Progenitor cell of endocrine pancreas (in vitro differentiated cells): ENCODE results near the gene RNLS. TPM values are rescaled to one million over a fixed set of nuclear protein-coding genes. Genes with fewer than 3 reads are reported as not detected.

Experiments
- DNase-seq: peaks from one replicate; pipeline ENCODE4 v3.0.0; 2021; ENCODE audit warnings: low spot score; ENCODE audit not compliant: unreplicated experiment
- H3K27ac Mint-ChIP-seq: 2 replicates; pipeline ENCODE4 v1.8.0; 2021; ENCODE audit warnings: mild to moderate bottlenecking, moderate library complexity, mixed read lengths
- H3K27me3 Mint-ChIP-seq: 2 replicates; pipeline ENCODE4 v1.8.0; 2021; ENCODE audit warnings: mixed read lengths
- H3K36me3 Mint-ChIP-seq: 2 replicates; pipeline ENCODE4 v1.8.0; 2022; ENCODE audit warnings: mixed read lengths; ENCODE audit not compliant: insufficient read depth
- H3K4me1 Mint-ChIP-seq: 2 replicates; pipeline ENCODE4 v1.8.0; 2021; ENCODE audit warnings: low read depth, mixed read lengths
- H3K4me3 Mint-ChIP-seq: 2 replicates; pipeline ENCODE4 v1.8.0; 2021; ENCODE audit warnings: low read depth, mild to moderate bottlenecking, moderate library complexity, mixed read lengths
- H3K9me3 Mint-ChIP-seq: 2 replicates; pipeline ENCODE4 v1.8.0; 2021; ENCODE audit warnings: low read depth, mixed read lengths
- CTCF ChIP-seq: fragments of 200-600 bp; sonication (generic); IDR thresholded peaks from one replicate; pipeline ENCODE4 v1.5.0; 2021; ENCODE audit warnings: antibody characterized with exemption, mild to moderate bottlenecking; ENCODE audit not compliant: unreplicated experiment
- total RNA-seq: library from RNA; stranded (reverse); gene quantifications from 2 replicates; pipeline ENCODE4 v1.2.1, GENCODE V29; 2021

RNLS gene
- total RNA-seq, 1 donor from 2014 or later, result 7.5 TPM

- no peak for DNase-seq
- Mint-ChIP-seq H3K4me3 (no peak overlapping the region), H3K9me3 (peaks cover 5% of the 10 kb centered on the region), H3K4me1 (no peaks in the 10 kb centered on the region), H3K27me3 (no peaks in the 10 kb centered on the region), H3K27ac (no peak overlapping the region), H3K36me3 (no peaks in the 10 kb centered on the region)
- no peak for TF ChIP-seq CTCF
Observed at GRCh38 chr10:88383276-88383675, 199.8 kb downstream of the RNLS start.

GRCh38 chr10:88382699-88383098 lies 200.4 kb downstream of the RNLS start:
- Mint-ChIP-seq H3K27ac (no peak overlapping the region), H3K4me3 (no peak overlapping the region), H3K4me1 (no peaks in the 10 kb centered on the region), H3K27me3 (no peaks in the 10 kb centered on the region), H3K9me3 (peaks cover 5% of the 10 kb centered on the region), H3K36me3 (no peaks in the 10 kb centered on the region)
- DNase-seq, result no peak
- TF ChIP-seq CTCF, result no peak

- Mint-ChIP-seq H3K4me1 (no peaks in the 10 kb centered on the region), H3K27me3 (peaks cover 5% of the 10 kb centered on the region), H3K4me3 (no peak overlapping the region), H3K27ac (no peak overlapping the region), H3K36me3 (no peaks in the 10 kb centered on the region), H3K9me3 (peaks cover 5% of the 10 kb centered on the region)
- no peak for DNase-seq
- no peak for TF ChIP-seq CTCF
Observed at GRCh38 chr10:88379575-88379974, 203.5 kb downstream of the RNLS start.

GRCh38 chr10:88377510-88377909 lies 205.6 kb downstream of the RNLS start:
- Mint-ChIP-seq H3K27ac (no peak overlapping the region), H3K27me3 (peaks cover 8% of the 10 kb centered on the region), H3K4me1 (peaks cover 4% of the 10 kb centered on the region), H3K9me3 (no peaks in the 10 kb centered on the region), H3K4me3 (no peak overlapping the region), H3K36me3 (no peaks in the 10 kb centered on the region)
- TF ChIP-seq CTCF, result no peak
- DNase-seq, result no peak

- H3K27ac Mint-ChIP-seq, result no peak overlapping the region
- peaks cover 16% of the 10 kb centered on the region for H3K27me3 Mint-ChIP-seq
- DNase-seq, result no peak
- TF ChIP-seq CTCF, result no peak
- no peaks in the 10 kb centered on the region for H3K9me3 Mint-ChIP-seq
- H3K4me1 Mint-ChIP-seq, result peaks cover 11% of the 10 kb centered on the region
- no peak overlapping the region for H3K4me3 Mint-ChIP-seq
- no peaks in the 10 kb centered on the region for H3K36me3 Mint-ChIP-seq
Observed at GRCh38 chr10:88374392-88375175, 208.5 kb downstream of the RNLS start.
